HEK293T (cell line): Measurements from ENCODE around the gene BMPR1B.

Experiments used
- BHLHE40 ChIP-seq: fragments of 450-650 bp; IDR thresholded peaks from 2 replicates; pipeline ENCODE4 v1.6.1; 2016; ENCODE audit warnings: mild to moderate bottlenecking, moderate library complexity, borderline replicate concordance
- CTBP1 ChIP-seq: fragments of 450-650 bp; IDR thresholded peaks from 2 replicates; pipeline ENCODE4 v1.6.1; 2016; ENCODE audit warnings: borderline replicate concordance
- ELF4 ChIP-seq: fragments of 450-650 bp; IDR thresholded peaks from 2 replicates; pipeline ENCODE4 v1.6.1; 2017; ENCODE audit warnings: antibody characterized with exemption
- FOXA1 ChIP-seq: fragments of 450-650 bp; IDR thresholded peaks from 2 replicates; pipeline ENCODE4 v1.6.1; 2016; ENCODE audit warnings: mild to moderate bottlenecking
- FOXK2 ChIP-seq: fragments of 450-650 bp; IDR thresholded peaks from 2 replicates; pipeline ENCODE4 v1.6.1; 2016; ENCODE audit warnings: mild to moderate bottlenecking
- FOXM1 ChIP-seq: fragments of 450-650 bp; IDR thresholded peaks from 2 replicates; pipeline ENCODE4 v1.6.1; 2017; ENCODE audit warnings: mild to moderate bottlenecking, borderline replicate concordance
- HDGF ChIP-seq: fragments of 450-650 bp; IDR thresholded peaks from 2 replicates; pipeline ENCODE4 v1.6.1; 2017; ENCODE audit warnings: antibody characterized with exemption, borderline replicate concordance
- LEF1 ChIP-seq: fragments of 450-650 bp; IDR thresholded peaks from 2 replicates; pipeline ENCODE4 v1.6.1; 2017; ENCODE audit warnings: mild to moderate bottlenecking, borderline replicate concordance
- SP1 ChIP-seq: fragments of 450-650 bp; IDR thresholded peaks from 2 replicates; pipeline ENCODE4 v1.6.1; 2017
- SUZ12 ChIP-seq: fragments of 450-650 bp; IDR thresholded peaks from 2 replicates; pipeline ENCODE4 v1.6.1; 2016; ENCODE audit warnings: mild to moderate bottlenecking
- TARDBP ChIP-seq: fragments of 450-650 bp; IDR thresholded peaks from 2 replicates; pipeline ENCODE4 v1.6.1; 2016
- ZNF384 ChIP-seq: fragments of 450-650 bp; IDR thresholded peaks from 2 replicates; pipeline ENCODE4 v1.6.1; 2016
- TF ChIP-seq, protein P1 (sequence below): fragments of 450-650 bp; IDR thresholded peaks from 2 replicates; pipeline ENCODE4 v1.6.1; 2016

DNA sequence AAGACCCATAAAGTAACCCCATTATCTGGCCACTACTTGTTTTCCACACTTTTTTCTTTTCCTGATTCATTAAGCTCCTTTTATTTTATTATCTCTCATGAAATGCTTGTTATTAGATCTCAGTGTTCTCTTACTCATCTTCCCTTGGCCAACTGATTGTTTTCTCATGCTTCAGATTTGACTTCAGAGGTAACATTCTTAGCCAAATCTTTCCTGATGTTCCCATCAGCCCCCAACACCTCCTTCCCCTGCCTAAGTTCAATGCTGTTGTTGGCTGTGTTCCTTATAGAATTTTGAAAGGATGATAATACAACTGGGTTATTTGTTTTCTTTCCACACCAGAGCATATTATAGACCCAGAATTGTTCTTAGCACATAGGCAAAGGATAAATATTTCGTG lies 75.6 kb downstream of the BMPR1B start:
- TF ChIP-seq ZNF384 (no peak), SP1 (no peak), SUZ12 (no peak), TARDBP (no peak), FOXA1 (no peak), FOXM1 (no peak), ELF4 (no peak), LEF1 (no peak), CTBP1 (no peak), BHLHE40 (no peak), FOXK2 (no peak), HDGF (no peak)
- TF ChIP-seq, protein P1, sequence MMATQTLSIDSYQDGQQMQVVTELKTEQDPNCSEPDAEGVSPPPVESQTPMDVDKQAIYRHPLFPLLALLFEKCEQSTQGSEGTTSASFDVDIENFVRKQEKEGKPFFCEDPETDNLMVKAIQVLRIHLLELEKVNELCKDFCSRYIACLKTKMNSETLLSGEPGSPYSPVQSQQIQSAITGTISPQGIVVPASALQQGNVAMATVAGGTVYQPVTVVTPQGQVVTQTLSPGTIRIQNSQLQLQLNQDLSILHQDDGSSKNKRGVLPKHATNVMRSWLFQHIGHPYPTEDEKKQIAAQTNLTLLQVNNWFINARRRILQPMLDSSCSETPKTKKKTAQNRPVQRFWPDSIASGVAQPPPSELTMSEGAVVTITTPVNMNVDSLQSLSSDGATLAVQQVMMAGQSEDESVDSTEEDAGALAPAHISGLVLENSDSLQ: no peak
